Panc1 (cell line): ENCODE results near the gene SOCS1. TPM values are rescaled to one million over a fixed set of nuclear protein-coding genes. Genes with fewer than 3 reads are reported as not detected.

Experiments
- ATAC-seq: fragments of 200-7000 bp; cut with Tn5 transposase; 2 replicates; pipeline ENCODE4 v1.9.1; 2020; ENCODE audit warnings: mild to moderate bottlenecking, moderate library complexity
- BruUV-seq: library from RNA; stranded (reverse); fragments of 400-500 nt; replicated peaks from 2 replicates; lab custom pipeline; 2021; lab: Mats Ljungman, UMichigan
- CTCF ChIA-PET: fragments of 300-600 bp; sonication (Branson Sonifier 250); formaldehyde crosslinking; loops from one replicate; lab custom pipeline; 2022; ENCODE audit warnings: antibody characterized with exemption; lab: Charles Lee
- POLR2A ChIA-PET: fragments of 300-600 bp; sonication (Branson Sonifier 250); formaldehyde crosslinking; loops from one replicate; lab custom pipeline; 2022; ENCODE audit warnings: antibody characterized with exemption; lab: Charles Lee
- DNase-seq: peaks from one replicate; pipeline ENCODE4 v3.0.0-alpha.2; 2010; ENCODE audit warnings: low read depth, low spot score
- H3K27ac ChIP-seq: 2 replicates; pipeline ENCODE4 v1.5.1; 2011; ENCODE audit warnings: mild to moderate bottlenecking, low read length, inconsistent platforms
- H3K27me3 ChIP-seq: fragments of 200-500 bp; sonication (Bioruptor generic); 2 replicates; pipeline ENCODE4 v1.6.0; 2014; ENCODE audit warnings: low read length, inconsistent platforms; ENCODE audit not compliant: control insufficient read depth, insufficient read depth
- H3K36me3 ChIP-seq: fragments of 200-500 bp; sonication (Bioruptor generic); 2 replicates; pipeline ENCODE4 v1.5.1; 2014; ENCODE audit warnings: inconsistent platforms, mild to moderate bottlenecking, low read length, moderate library complexity; ENCODE audit not compliant: control insufficient read depth, insufficient read depth
- H3K4me1 ChIP-seq: 2 replicates; pipeline ENCODE4 v1.5.1; 2011; ENCODE audit warnings: inconsistent platforms, mild to moderate bottlenecking, low read length, moderate library complexity; ENCODE audit not compliant: control insufficient read depth, insufficient read depth
- H3K4me3 ChIP-seq, 2 experiments: 2 replicates each; pipeline ENCODE4 v1.5.1; 2011 to 2012; ENCODE audit warnings: low read depth in 2 of 2, low read length in 2 of 2, mild to moderate bottlenecking in 2 of 2, inconsistent platforms in 1 of 2, moderate library complexity in 1 of 2
- H3K9me3 ChIP-seq: fragments of 200-500 bp; sonication (Bioruptor generic); 2 replicates; pipeline ENCODE4 v1.5.1; 2014; ENCODE audit warnings: low read depth, mild to moderate bottlenecking, inconsistent platforms, low read length, moderate library complexity; ENCODE audit not compliant: control insufficient read depth, insufficient read depth
- POLR2AphosphoS5 ChIP-seq: IDR thresholded peaks from 2 replicates; pipeline ENCODE4 v1.6.1; 2012; ENCODE audit warnings: mild to moderate bottlenecking, low read depth, low read length, moderate library complexity
- SIN3A ChIP-seq: IDR thresholded peaks from 2 replicates; pipeline ENCODE4 v1.6.1; 2012; ENCODE audit warnings: low read depth, mild to moderate bottlenecking, low read length, moderate library complexity, borderline replicate concordance; ENCODE audit not compliant: insufficient read depth
- TCF7L2 ChIP-seq: IDR thresholded peaks from 2 replicates; pipeline ENCODE4 v1.6.1; 2011; ENCODE audit warnings: mild to moderate bottlenecking, low read depth, low read length, inconsistent platforms
- in situ Hi-C: cut with HindIII; loops from 2 replicates; pipeline ENCODE4 v1.10.0; 2016; ENCODE audit warnings: low sequenced_read_pairs, low pct_unique_long_range_greater_than_20kb
- intact Hi-C: fragments of 100-400 bp; cut with micrococcal nuclease; formaldehyde crosslinking; loops from one replicate; pipeline ENCODE4 v1.10.0; 2022; ENCODE audit not compliant: unreplicated experiment
- total RNA-seq: library from RNA; stranded (reverse); gene quantifications from one replicate; pipeline ENCODE4 v1.2.1, GENCODE V29; 2021; ENCODE audit not compliant: unreplicated experiment
- TF ChIP-seq, protein P1 (sequence below): fragments of 450-650 bp; IDR thresholded peaks from 2 replicates; pipeline ENCODE4 v1.5.1; 2017; ENCODE audit warnings: mild to moderate bottlenecking
- TF ChIP-seq, protein P2 (sequence below), 2 experiments: IDR thresholded peaks; 2 replicates each; pipeline ENCODE4 v1.6.1; 2011 to 2012; ENCODE audit warnings: low read depth in 2 of 2, control low read depth in 1 of 2, low read length in 1 of 2, mild to moderate bottlenecking in 1 of 2, moderate library complexity in 1 of 2; ENCODE audit not compliant: insufficient read depth in 1 of 2

SOCS1 gene
- total RNA-seq, 1 experiment from 2014 or later: 4.8 TPM

- TF ChIP-seq POLR2AphosphoS5 (no peak), TCF7L2 (no peak), SIN3A (no peak)
- TF ChIP-seq, protein P1, sequence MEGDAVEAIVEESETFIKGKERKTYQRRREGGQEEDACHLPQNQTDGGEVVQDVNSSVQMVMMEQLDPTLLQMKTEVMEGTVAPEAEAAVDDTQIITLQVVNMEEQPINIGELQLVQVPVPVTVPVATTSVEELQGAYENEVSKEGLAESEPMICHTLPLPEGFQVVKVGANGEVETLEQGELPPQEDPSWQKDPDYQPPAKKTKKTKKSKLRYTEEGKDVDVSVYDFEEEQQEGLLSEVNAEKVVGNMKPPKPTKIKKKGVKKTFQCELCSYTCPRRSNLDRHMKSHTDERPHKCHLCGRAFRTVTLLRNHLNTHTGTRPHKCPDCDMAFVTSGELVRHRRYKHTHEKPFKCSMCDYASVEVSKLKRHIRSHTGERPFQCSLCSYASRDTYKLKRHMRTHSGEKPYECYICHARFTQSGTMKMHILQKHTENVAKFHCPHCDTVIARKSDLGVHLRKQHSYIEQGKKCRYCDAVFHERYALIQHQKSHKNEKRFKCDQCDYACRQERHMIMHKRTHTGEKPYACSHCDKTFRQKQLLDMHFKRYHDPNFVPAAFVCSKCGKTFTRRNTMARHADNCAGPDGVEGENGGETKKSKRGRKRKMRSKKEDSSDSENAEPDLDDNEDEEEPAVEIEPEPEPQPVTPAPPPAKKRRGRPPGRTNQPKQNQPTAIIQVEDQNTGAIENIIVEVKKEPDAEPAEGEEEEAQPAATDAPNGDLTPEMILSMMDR: no peak
- TF ChIP-seq, protein P2, sequence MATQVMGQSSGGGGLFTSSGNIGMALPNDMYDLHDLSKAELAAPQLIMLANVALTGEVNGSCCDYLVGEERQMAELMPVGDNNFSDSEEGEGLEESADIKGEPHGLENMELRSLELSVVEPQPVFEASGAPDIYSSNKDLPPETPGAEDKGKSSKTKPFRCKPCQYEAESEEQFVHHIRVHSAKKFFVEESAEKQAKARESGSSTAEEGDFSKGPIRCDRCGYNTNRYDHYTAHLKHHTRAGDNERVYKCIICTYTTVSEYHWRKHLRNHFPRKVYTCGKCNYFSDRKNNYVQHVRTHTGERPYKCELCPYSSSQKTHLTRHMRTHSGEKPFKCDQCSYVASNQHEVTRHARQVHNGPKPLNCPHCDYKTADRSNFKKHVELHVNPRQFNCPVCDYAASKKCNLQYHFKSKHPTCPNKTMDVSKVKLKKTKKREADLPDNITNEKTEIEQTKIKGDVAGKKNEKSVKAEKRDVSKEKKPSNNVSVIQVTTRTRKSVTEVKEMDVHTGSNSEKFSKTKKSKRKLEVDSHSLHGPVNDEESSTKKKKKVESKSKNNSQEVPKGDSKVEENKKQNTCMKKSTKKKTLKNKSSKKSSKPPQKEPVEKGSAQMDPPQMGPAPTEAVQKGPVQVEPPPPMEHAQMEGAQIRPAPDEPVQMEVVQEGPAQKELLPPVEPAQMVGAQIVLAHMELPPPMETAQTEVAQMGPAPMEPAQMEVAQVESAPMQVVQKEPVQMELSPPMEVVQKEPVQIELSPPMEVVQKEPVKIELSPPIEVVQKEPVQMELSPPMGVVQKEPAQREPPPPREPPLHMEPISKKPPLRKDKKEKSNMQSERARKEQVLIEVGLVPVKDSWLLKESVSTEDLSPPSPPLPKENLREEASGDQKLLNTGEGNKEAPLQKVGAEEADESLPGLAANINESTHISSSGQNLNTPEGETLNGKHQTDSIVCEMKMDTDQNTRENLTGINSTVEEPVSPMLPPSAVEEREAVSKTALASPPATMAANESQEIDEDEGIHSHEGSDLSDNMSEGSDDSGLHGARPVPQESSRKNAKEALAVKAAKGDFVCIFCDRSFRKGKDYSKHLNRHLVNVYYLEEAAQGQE (IDR thresholded peaks at IDR 0.05; ENCODE audit: insufficient read depth in 1 of 2, low read depth in 2 of 2, low read length in 1 of 2): no peak
- no peak overlapping the region for H3K4me3 ChIP-seq
- CTCF ChIA-PET: no interaction called here
- peaks cover 24% of the 10 kb centered on the region for H3K4me1 ChIP-seq
- no peaks in the 10 kb centered on the region for H3K27me3 ChIP-seq
- no peak for DNase-seq
- intact Hi-C loops (no loop called here), in situ Hi-C loops (no loop called here)
- H3K9me3 ChIP-seq: peaks cover 7% of the 10 kb centered on the region; the same call in 1 of the 2 replicates
- no peak for ATAC-seq
- POLR2A ChIA-PET: no interaction called here
- BruUV-seq: no TSS peak
- no peak overlapping the region for H3K27ac ChIP-seq
- H3K36me3 ChIP-seq: no peaks in the 10 kb centered on the region
Observed at GRCh38 chr16:11205065-11205699, 50.8 kb downstream of the SOCS1 start.

DNA sequence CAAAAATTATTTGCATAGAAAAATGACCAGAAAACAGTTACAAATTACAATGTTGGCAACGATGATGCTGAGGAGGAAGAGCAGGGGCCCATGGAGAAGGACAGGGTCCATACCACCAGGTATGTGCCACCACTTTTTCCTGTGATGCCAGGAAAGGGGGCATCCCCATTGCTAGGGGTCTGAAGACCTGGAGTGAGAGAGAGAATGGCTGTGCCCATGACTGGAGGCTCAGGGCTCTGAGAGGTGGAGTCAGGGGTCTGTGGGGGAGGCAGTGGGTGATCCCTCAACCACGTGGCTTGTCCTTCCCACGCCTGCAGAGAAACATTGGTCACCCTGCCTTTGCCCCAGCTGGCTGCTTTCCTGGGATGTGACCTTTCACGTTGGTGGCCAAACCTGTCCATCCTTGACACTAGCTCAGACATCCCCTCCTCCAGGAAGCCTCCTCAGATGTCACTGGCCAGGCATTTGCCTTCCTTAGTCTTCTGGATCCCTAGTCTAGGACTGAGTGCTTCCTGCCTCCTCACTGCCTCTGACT, 51.4 kb downstream of the SOCS1 start:
- no peaks in the 10 kb centered on the region for H3K27me3 ChIP-seq
- H3K36me3 ChIP-seq: no peaks in the 10 kb centered on the region
- H3K9me3 ChIP-seq: peaks cover 7% of the 10 kb centered on the region; the same call in 1 of the 2 replicates
- intact Hi-C loops (no loop called here), in situ Hi-C loops (no loop called here)
- H3K27ac ChIP-seq: no peak overlapping the region
- TF ChIP-seq, protein P2 (IDR thresholded peaks at IDR 0.05; ENCODE audit: insufficient read depth in 1 of 2, low read depth in 2 of 2, low read length in 1 of 2): no peak
- no peak for TF ChIP-seq TCF7L2
- no peak for TF ChIP-seq POLR2AphosphoS5
- TF ChIP-seq SIN3A: no peak
- TF ChIP-seq, protein P1: no peak
- ChIA-PET POLR2A (no interaction called here), CTCF (no interaction called here)
- DNase-seq (no peak), ATAC-seq (no peak)
- BruUV-seq: no TSS peak
- H3K4me1 ChIP-seq: peaks cover 24% of the 10 kb centered on the region
- no peak overlapping the region for H3K4me3 ChIP-seq
